Hematopoietic multipotent progenitor cell treated with erythropoietin and hydrocortisone succinate and interleukin-3 and kit ligand, for 8 days (in vitro differentiated cells): Measurements from ENCODE around the gene COA3.

Experiments
- DNase-seq: peaks from one replicate; pipeline ENCODE4 v3.0.0-alpha.2; 2015

Gene COA3

GRCh38 chr17:42748908-42749798 lies 49.4 kb downstream of the COA3 start:
- no peak for DNase-seq

GRCh38 chr17:42748202-42748907 lies 50.1 kb downstream of the COA3 start:
- no peak for DNase-seq
